Parietal lobe (tissue), 2 donors: ENCODE data around the gene CMTM3. TPM values are rescaled to one million over a fixed set of nuclear protein-coding genes. Genes with fewer than 3 reads are reported as not detected.

Experiments
- small RNA-seq: library from RNA; depleted of rRNA; stranded (forward); fragments of <200 nt; gene quantifications from one replicate; pipeline ENCODE3, GENCODE V24; 2014; ENCODE audit warnings: low replicate concordance
- total RNA-seq: library from RNA; depleted of rRNA; stranded (reverse); fragments of >200 nt; gene quantifications from one replicate; pipeline ENCODE4 v1.2.3, GENCODE V29; 2014

Gene CMTM3
- 8.1 TPM for total RNA-seq

GRCh38 chr16:66604376-66605176, at the start of gene CMTM3:
Gene CMTM3 (plus strand): TSS chr16:66604704. CDS start chr16:66604806, 102 bp downstream.

GRCh38 chr16:66566051-66566901, 38.2 kb upstream of the CMTM3 start, which contains the start of gene CMTM1:
Gene CMTM1 (plus strand): TSS chr16:66566439. CDS start chr16:66566514, 75 bp downstream.

GRCh38 chr16:66578651-66579531, 25.6 kb upstream of the CMTM3 start, which contains the start of gene CMTM2:
Gene CMTM2 (plus strand): TSS chr16:66579463. CDS start chr16:66579608, 145 bp downstream.

Small RNA genes within 50 kb of the gene (small RNA-seq; reads per million reads assigned to genes)
- not detected for gene CKLF-CMTM1

Other genes starting within 250 kb of the CMTM3 start
- gene CDH5, start 238.0 kb upstream of the CMTM3 start, total RNA-seq: 7.8 TPM
- 7.5 TPM for gene BEAN1, start 177.4 kb upstream of the CMTM3 start, total RNA-seq
- 33.5 TPM for gene TK2, start 54.6 kb upstream of the CMTM3 start, total RNA-seq
- 47.6 TPM for gene CKLF, start 52.1 kb upstream of the CMTM3 start, total RNA-seq
- 4.4 TPM for gene CMTM1, start 38.3 kb upstream of the CMTM3 start, total RNA-seq
- not detected for gene CMTM2, start 25.2 kb upstream of the CMTM3 start, total RNA-seq
- 60.7 TPM for gene CMTM4, start 92.0 kb downstream of the CMTM3 start, total RNA-seq
- 220 TPM for gene DYNC1LI2, start 146.9 kb downstream of the CMTM3 start, total RNA-seq
- gene TERB1, start 196.9 kb downstream of the CMTM3 start, total RNA-seq: not detected
- 121 TPM for gene NAE1, start 226.3 kb downstream of the CMTM3 start, total RNA-seq
- not detected for gene CA7, start 239.7 kb downstream of the CMTM3 start, total RNA-seq